Measurements from ENCODE around the gene PPARG. TPM values are rescaled to one million over a fixed set of nuclear protein-coding genes. Genes with fewer than 3 reads are reported as not detected.
A peak's percentile ranks its signal among the peaks of the same experiment; 100 is the strongest.

The PPARG gene
- total and polyA plus RNA-seq, 2 of the 13 experiments (the other 11 are each of a cell fraction or from before 2014, with no cell fraction given) = 13.9 to 58.3 TPM

DNA sequence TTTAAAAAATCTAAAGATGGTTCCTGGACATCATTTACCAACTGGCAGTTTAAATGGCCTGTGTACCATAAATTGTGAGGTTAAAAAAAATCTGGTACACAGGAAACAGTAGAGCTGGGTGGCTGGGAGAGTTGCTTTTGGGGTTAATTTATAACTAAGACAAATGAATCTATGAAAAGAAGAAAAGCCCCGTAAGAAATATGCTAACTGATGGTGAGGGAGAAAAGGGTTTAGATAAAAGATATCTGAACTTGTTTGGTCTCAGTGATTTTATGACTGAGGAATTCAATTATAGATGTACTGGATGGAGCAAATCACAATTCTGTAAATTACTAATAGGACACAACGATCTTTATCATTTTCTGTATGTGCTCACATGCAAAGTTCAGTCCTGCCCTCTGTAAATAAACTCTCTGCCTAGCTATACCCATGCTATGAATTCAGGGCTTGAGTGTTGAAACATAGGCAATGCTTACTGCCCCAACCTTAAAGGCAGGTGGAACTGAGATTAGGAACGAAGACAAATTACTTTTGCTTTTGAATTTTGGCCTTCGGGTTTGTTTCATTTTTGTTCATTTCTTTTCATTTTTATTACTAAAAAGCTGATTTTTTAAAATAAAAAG is 28.0 kb downstream of the PPARG start (continued):
- TF ChIP-seq ZNF605 (CRISPR knock-in tag; IDR thresholded peaks at IDR 0.05) (no peak), PHF8 (CRISPR knock-in tag; IDR thresholded peaks at IDR 0.05) (no peak), TEAD3 (CRISPR knock-in tag; optimal IDR thresholded peaks at IDR 0.05; ENCODE audit: borderline replicate concordance) (no peak), ZNF10 (CRISPR knock-in tag; IDR thresholded peaks at IDR 0.05; ENCODE audit: borderline replicate concordance, low read depth) (no peak), ZNF12 (CRISPR knock-in tag; IDR thresholded peaks at IDR 0.05) (0 out of 2 replicates have a peak, but pooled peaks have one; percentile 39), ZNF652 (CRISPR knock-in tag; IDR thresholded peaks at IDR 0.05; ENCODE audit: borderline replicate concordance, low read depth) (peak; percentile 55; the same call in 1 of the 2 replicates), ZNF775 (CRISPR knock-in tag; IDR thresholded peaks at IDR 0.05; ENCODE audit: borderline replicate concordance) (no peak), ARNTL (CRISPR knock-in tag; IDR thresholded peaks at IDR 0.05) (no peak), ZNF768 (CRISPR knock-in tag; IDR thresholded peaks at IDR 0.05) (no peak), ZNF235 (CRISPR knock-in tag; IDR thresholded peaks at IDR 0.05; ENCODE audit: borderline replicate concordance) (no peak), ZNF3 (CRISPR knock-in tag; IDR thresholded peaks at IDR 0.05) (no peak), FOXM1 (CRISPR knock-in tag; IDR thresholded peaks at IDR 0.05) (no peak), HOXA5 (CRISPR knock-in tag; IDR thresholded peaks at IDR 0.05) (no peak), ZNF749 (CRISPR knock-in tag; IDR thresholded peaks at IDR 0.05; ENCODE audit: borderline replicate concordance) (no peak), JARID2 (CRISPR knock-in tag; IDR thresholded peaks at IDR 0.05; ENCODE audit: insufficient replicate concordance) (no peak), ZKSCAN8 (CRISPR knock-in tag; IDR thresholded peaks at IDR 0.05; ENCODE audit: borderline replicate concordance) (no peak), ZC3H13 (CRISPR knock-in tag; IDR thresholded peaks at IDR 0.05) (no peak), KLF12 (CRISPR knock-in tag; IDR thresholded peaks at IDR 0.05; ENCODE audit: borderline replicate concordance) (no peak), SMAD1 (CRISPR knock-in tag; IDR thresholded peaks at IDR 0.05; ENCODE audit: borderline replicate concordance, low read depth) (no peak), ZNF816 (CRISPR knock-in tag; IDR thresholded peaks at IDR 0.05; ENCODE audit: borderline replicate concordance) (no peak), SP4 (CRISPR knock-in tag; IDR thresholded peaks at IDR 0.05) (no peak), CEBPB (IDR thresholded peaks at IDR 0.05; ENCODE audit: borderline replicate concordance, low read depth, low read length) (no peak), SP5 (CRISPR knock-in tag; IDR thresholded peaks at IDR 0.05; ENCODE audit: borderline replicate concordance, low read depth) (peak; percentile 44; the same call in 1 of the 2 replicates), MAFG (CRISPR knock-in tag; IDR thresholded peaks at IDR 0.05) (no peak), MXI1 (IDR thresholded peaks at IDR 0.05; ENCODE audit: borderline replicate concordance, low read depth, low read length) (no peak)
- TF ChIP-seq, protein P1, sequence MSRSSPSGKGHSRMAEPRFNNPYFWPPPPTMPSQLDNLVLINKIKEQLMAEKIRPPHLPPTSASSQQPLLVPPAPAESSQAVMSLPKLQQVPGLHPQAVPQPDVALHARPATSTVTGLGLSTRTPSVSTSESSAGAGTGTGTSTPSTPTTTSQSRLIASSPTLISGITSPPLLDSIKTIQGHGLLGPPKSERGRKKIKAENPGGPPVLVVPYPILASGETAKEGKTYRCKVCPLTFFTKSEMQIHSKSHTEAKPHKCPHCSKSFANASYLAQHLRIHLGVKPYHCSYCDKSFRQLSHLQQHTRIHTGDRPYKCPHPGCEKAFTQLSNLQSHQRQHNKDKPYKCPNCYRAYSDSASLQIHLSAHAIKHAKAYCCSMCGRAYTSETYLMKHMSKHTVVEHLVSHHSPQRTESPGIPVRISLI (CRISPR knock-in tag; IDR thresholded peaks at IDR 0.05; ENCODE audit: borderline replicate concordance) = peak; percentile 53; the same call in 1 of the 2 replicates
- TF ChIP-seq, protein P2, sequence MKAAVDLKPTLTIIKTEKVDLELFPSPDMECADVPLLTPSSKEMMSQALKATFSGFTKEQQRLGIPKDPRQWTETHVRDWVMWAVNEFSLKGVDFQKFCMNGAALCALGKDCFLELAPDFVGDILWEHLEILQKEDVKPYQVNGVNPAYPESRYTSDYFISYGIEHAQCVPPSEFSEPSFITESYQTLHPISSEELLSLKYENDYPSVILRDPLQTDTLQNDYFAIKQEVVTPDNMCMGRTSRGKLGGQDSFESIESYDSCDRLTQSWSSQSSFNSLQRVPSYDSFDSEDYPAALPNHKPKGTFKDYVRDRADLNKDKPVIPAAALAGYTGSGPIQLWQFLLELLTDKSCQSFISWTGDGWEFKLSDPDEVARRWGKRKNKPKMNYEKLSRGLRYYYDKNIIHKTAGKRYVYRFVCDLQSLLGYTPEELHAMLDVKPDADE (CRISPR knock-in tag; IDR thresholded peaks at IDR 0.05) = no peak

All from HepG2 (cell line).